Measurements from ENCODE around the gene UFM1.

UFM1 gene

GRCh38 chr13:38316129-38316528, 33.5 kb upstream of the UFM1 start:
- no peak overlapping the region for H3K4me3 ChIP-seq (ENCODE audit: low read depth, low read length)
- TF ChIP-seq MYC (IDR thresholded peaks at IDR 0.05; ENCODE audit: low read depth, low read length) (no peak), MAX (IDR thresholded peaks at IDR 0.05; ENCODE audit: low read depth, low read length) (no peak), CTCF (IDR thresholded peaks at IDR 0.05; ENCODE audit: low read depth, low read length) (no peak), POLR2A (IDR thresholded peaks at IDR 0.05; ENCODE audit: extremely low read depth, insufficient read length) (no peak)
- no peak for DNase-seq (ENCODE audit: low read depth)

GRCh38 chr13:38321654-38322053, 28.0 kb upstream of the UFM1 start:
- H3K4me3 ChIP-seq (ENCODE audit: low read depth, low read length), result no peak overlapping the region
- no peak for DNase-seq (ENCODE audit: low read depth)
- TF ChIP-seq POLR2A (IDR thresholded peaks at IDR 0.05; ENCODE audit: extremely low read depth, insufficient read length) (no peak), MAX (IDR thresholded peaks at IDR 0.05; ENCODE audit: low read depth, low read length) (no peak), MYC (IDR thresholded peaks at IDR 0.05; ENCODE audit: low read depth, low read length) (no peak), CTCF (IDR thresholded peaks at IDR 0.05; ENCODE audit: low read depth, low read length) (no peak)

- H3K4me3 ChIP-seq (ENCODE audit: low read depth, low read length), result no peak overlapping the region
- DNase-seq (ENCODE audit: low read depth), result no peak
- TF ChIP-seq MYC (IDR thresholded peaks at IDR 0.05; ENCODE audit: low read depth, low read length) (no peak), MAX (IDR thresholded peaks at IDR 0.05; ENCODE audit: low read depth, low read length) (no peak), POLR2A (IDR thresholded peaks at IDR 0.05; ENCODE audit: extremely low read depth, insufficient read length) (no peak), CTCF (IDR thresholded peaks at IDR 0.05; ENCODE audit: low read depth, low read length) (no peak)
These were observed 24.2 kb upstream of the UFM1 start for GRCh38 chr13:38325426-38325825.

GRCh38 chr13:38328699-38329098, 21.0 kb upstream of the UFM1 start:
- TF ChIP-seq POLR2A (IDR thresholded peaks at IDR 0.05; ENCODE audit: extremely low read depth, insufficient read length), result no peak
- TF ChIP-seq CTCF (IDR thresholded peaks at IDR 0.05; ENCODE audit: low read depth, low read length), result no peak
- no peak for TF ChIP-seq MYC (IDR thresholded peaks at IDR 0.05; ENCODE audit: low read depth, low read length)
- no peak for TF ChIP-seq MAX (IDR thresholded peaks at IDR 0.05; ENCODE audit: low read depth, low read length)
- no peak for DNase-seq (ENCODE audit: low read depth)
- H3K4me3 ChIP-seq (ENCODE audit: low read depth, low read length), result no peak overlapping the region

- no peak overlapping the region for H3K4me3 ChIP-seq (ENCODE audit: low read depth, low read length)
- no peak for TF ChIP-seq CTCF (IDR thresholded peaks at IDR 0.05; ENCODE audit: low read depth, low read length)
- no peak for TF ChIP-seq POLR2A (IDR thresholded peaks at IDR 0.05; ENCODE audit: extremely low read depth, insufficient read length)
- TF ChIP-seq MYC (IDR thresholded peaks at IDR 0.05; ENCODE audit: low read depth, low read length), result no peak
- no peak for TF ChIP-seq MAX (IDR thresholded peaks at IDR 0.05; ENCODE audit: low read depth, low read length)
- DNase-seq (ENCODE audit: low read depth), result no peak
These were observed 14.8 kb upstream of the UFM1 start for GRCh38 chr13:38334845-38335244.

GRCh38 chr13:38338089-38338488, 11.6 kb upstream of the UFM1 start:
- H3K4me3 ChIP-seq (ENCODE audit: low read depth, low read length), result no peak overlapping the region
- TF ChIP-seq MAX (IDR thresholded peaks at IDR 0.05; ENCODE audit: low read depth, low read length), result no peak
- no peak for TF ChIP-seq POLR2A (IDR thresholded peaks at IDR 0.05; ENCODE audit: extremely low read depth, insufficient read length)
- no peak for TF ChIP-seq CTCF (IDR thresholded peaks at IDR 0.05; ENCODE audit: low read depth, low read length)
- TF ChIP-seq MYC (IDR thresholded peaks at IDR 0.05; ENCODE audit: low read depth, low read length), result no peak
- no peak for DNase-seq (ENCODE audit: low read depth)

Data from NB4 (cell line).